SK-N-SH treated with all-trans-retinoic acid at 6 μM for 48 hours (cell line): ENCODE data around the gene PPP1R1A.

ENCODE experiments used
- ATAC-seq: fragments of 200-7000 bp; cut with Tn5 transposase; 3 replicates; pipeline ENCODE4 v1.9.1; 2020; ENCODE audit warnings: mild to moderate bottlenecking, moderate library complexity
- ARNTL ChIP-seq: fragments of 450-650 bp; formaldehyde crosslinking; IDR thresholded peaks from 2 replicates; pipeline ENCODE4 v1.5.0; 2020; ENCODE audit warnings: low read depth, mild to moderate bottlenecking, moderate library complexity, borderline replicate concordance
- BACH2 ChIP-seq: fragments of 250-450 bp; sonication (Bioruptor Pico); IDR thresholded peaks from 2 replicates; pipeline ENCODE4 v1.9.0; 2021; ENCODE audit warnings: mild to moderate bottlenecking, borderline replicate concordance
- CSDC2 ChIP-seq: fragments of 250-450 bp; sonication (Bioruptor Pico); IDR thresholded peaks from 2 replicates; pipeline ENCODE4 v1.5.0; 2020; ENCODE audit warnings: mild to moderate bottlenecking, moderate library complexity
- GLIS3 ChIP-seq: fragments of 250-450 bp; sonication (Bioruptor Pico); IDR thresholded peaks from 2 replicates; pipeline ENCODE4 v1.5.0; 2020; ENCODE audit warnings: mild to moderate bottlenecking, moderate library complexity
- ISL1 ChIP-seq: fragments of 250-450 bp; sonication (Bioruptor Pico); IDR thresholded peaks from 2 replicates; pipeline ENCODE4 v2.1.2; 2022; ENCODE audit warnings: mild to moderate bottlenecking, moderate library complexity
- OSR1 ChIP-seq: fragments of 250-450 bp; sonication (Bioruptor Pico); IDR thresholded peaks from 2 replicates; pipeline ENCODE4 v1.8.0; 2022; ENCODE audit warnings: moderate library complexity, mild to moderate bottlenecking, inconsistent platforms
- PPARA ChIP-seq: fragments of 250-450 bp; sonication (Bioruptor Pico); IDR thresholded peaks from 2 replicates; pipeline ENCODE4 v1.5.0; 2020; ENCODE audit warnings: mild to moderate bottlenecking, borderline replicate concordance
- RARB ChIP-seq: fragments of 250-450 bp; sonication (Bioruptor Pico); IDR thresholded peaks from 2 replicates; pipeline ENCODE4 v1.8.0; 2021; ENCODE audit warnings: mild to moderate bottlenecking, moderate library complexity
- SNAI2 ChIP-seq: fragments of 250-450 bp; sonication (Bioruptor Pico); IDR thresholded peaks from 2 replicates; pipeline ENCODE4 v1.5.0; 2020; ENCODE audit warnings: mild to moderate bottlenecking, moderate library complexity
- TCF4 ChIP-seq: fragments of 250-450 bp; sonication (Bioruptor Pico); IDR thresholded peaks from 2 replicates; pipeline ENCODE4 v1.8.0; 2021; ENCODE audit warnings: mild to moderate bottlenecking, moderate library complexity, borderline replicate concordance
- TOX ChIP-seq: fragments of 250-450 bp; sonication (Bioruptor Pico); IDR thresholded peaks from 2 replicates; pipeline ENCODE4 v1.8.0; 2021; ENCODE audit warnings: mild to moderate bottlenecking, moderate library complexity, borderline replicate concordance
- ZFP3 ChIP-seq: fragments of 250-450 bp; sonication (Bioruptor Pico); IDR thresholded peaks from 2 replicates; pipeline ENCODE4 v1.5.0; 2020; ENCODE audit warnings: mild to moderate bottlenecking, moderate library complexity
- ZNF565 ChIP-seq: fragments of 450-650 bp; formaldehyde crosslinking; conservative IDR thresholded peaks from 2 replicates; pipeline ENCODE4 v1.5.0; 2020; ENCODE audit warnings: low read depth, mild to moderate bottlenecking, moderate library complexity
- TF ChIP-seq, protein P1 (sequence below): fragments of 250-450 bp; sonication (Bioruptor Pico); IDR thresholded peaks from 2 replicates; pipeline ENCODE4 v1.5.1; 2021; ENCODE audit warnings: mild to moderate bottlenecking, moderate library complexity
- TF ChIP-seq, protein P2 (sequence below): fragments of 250-450 bp; sonication (Bioruptor Pico); IDR thresholded peaks from 2 replicates; pipeline ENCODE4 v1.5.0; 2020; ENCODE audit warnings: mild to moderate bottlenecking, moderate library complexity
- TF ChIP-seq, protein P3 (sequence below): fragments of 250-450 bp; sonication (Bioruptor Pico); IDR thresholded peaks from 2 replicates; pipeline ENCODE4 v1.5.1; 2020; ENCODE audit warnings: low read depth, mild to moderate bottlenecking, moderate library complexity
- TF ChIP-seq, protein P4 (sequence below): fragments of 250-450 bp; sonication (Bioruptor Pico); IDR thresholded peaks from 2 replicates; pipeline ENCODE4 v1.8.0; 2021; ENCODE audit warnings: low read depth, mild to moderate bottlenecking, moderate library complexity, borderline replicate concordance
- TF ChIP-seq, protein P5 (sequence below): fragments of 250-450 bp; sonication (Bioruptor Pico); IDR thresholded peaks from 2 replicates; pipeline ENCODE4 v1.8.0; 2020; ENCODE audit warnings: mild to moderate bottlenecking, moderate library complexity, borderline replicate concordance

PPP1R1A gene

GRCh38 chr12:54608769-54609168, 20.3 kb upstream of the PPP1R1A start:
- no peak for ATAC-seq
- TF ChIP-seq, protein P1, sequence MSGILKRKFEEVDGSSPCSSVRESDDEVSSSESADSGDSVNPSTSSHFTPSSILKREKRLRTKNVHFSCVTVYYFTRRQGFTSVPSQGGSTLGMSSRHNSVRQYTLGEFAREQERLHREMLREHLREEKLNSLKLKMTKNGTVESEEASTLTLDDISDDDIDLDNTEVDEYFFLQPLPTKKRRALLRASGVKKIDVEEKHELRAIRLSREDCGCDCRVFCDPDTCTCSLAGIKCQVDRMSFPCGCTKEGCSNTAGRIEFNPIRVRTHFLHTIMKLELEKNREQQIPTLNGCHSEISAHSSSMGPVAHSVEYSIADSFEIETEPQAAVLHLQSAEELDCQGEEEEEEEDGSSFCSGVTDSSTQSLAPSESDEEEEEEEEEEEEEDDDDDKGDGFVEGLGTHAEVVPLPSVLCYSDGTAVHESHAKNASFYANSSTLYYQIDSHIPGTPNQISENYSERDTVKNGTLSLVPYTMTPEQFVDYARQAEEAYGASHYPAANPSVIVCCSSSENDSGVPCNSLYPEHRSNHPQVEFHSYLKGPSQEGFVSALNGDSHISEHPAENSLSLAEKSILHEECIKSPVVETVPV (CRISPR knock-in tag) = no peak
- TF ChIP-seq TCF4 (CRISPR knock-in tag) = no peak
- TF ChIP-seq, protein P2, sequence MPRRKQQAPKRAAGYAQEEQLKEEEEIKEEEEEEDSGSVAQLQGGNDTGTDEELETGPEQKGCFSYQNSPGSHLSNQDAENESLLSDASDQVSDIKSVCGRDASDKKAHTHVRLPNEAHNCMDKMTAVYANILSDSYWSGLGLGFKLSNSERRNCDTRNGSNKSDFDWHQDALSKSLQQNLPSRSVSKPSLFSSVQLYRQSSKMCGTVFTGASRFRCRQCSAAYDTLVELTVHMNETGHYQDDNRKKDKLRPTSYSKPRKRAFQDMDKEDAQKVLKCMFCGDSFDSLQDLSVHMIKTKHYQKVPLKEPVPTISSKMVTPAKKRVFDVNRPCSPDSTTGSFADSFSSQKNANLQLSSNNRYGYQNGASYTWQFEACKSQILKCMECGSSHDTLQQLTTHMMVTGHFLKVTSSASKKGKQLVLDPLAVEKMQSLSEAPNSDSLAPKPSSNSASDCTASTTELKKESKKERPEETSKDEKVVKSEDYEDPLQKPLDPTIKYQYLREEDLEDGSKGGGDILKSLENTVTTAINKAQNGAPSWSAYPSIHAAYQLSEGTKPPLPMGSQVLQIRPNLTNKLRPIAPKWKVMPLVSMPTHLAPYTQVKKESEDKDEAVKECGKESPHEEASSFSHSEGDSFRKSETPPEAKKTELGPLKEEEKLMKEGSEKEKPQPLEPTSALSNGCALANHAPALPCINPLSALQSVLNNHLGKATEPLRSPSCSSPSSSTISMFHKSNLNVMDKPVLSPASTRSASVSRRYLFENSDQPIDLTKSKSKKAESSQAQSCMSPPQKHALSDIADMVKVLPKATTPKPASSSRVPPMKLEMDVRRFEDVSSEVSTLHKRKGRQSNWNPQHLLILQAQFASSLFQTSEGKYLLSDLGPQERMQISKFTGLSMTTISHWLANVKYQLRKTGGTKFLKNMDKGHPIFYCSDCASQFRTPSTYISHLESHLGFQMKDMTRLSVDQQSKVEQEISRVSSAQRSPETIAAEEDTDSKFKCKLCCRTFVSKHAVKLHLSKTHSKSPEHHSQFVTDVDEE = no peak
- TF ChIP-seq, protein P3, sequence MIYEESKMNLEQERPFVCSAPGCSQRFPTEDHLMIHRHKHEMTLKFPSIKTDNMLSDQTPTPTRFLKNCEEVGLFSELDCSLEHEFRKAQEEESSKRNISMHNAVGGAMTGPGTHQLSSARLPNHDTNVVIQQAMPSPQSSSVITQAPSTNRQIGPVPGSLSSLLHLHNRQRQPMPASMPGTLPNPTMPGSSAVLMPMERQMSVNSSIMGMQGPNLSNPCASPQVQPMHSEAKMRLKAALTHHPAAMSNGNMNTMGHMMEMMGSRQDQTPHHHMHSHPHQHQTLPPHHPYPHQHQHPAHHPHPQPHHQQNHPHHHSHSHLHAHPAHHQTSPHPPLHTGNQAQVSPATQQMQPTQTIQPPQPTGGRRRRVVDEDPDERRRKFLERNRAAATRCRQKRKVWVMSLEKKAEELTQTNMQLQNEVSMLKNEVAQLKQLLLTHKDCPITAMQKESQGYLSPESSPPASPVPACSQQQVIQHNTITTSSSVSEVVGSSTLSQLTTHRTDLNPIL (CRISPR knock-in tag) = no peak
- TF ChIP-seq ARNTL (CRISPR knock-in tag) = no peak
- no peak for TF ChIP-seq ZNF565
- TF ChIP-seq, protein P4, sequence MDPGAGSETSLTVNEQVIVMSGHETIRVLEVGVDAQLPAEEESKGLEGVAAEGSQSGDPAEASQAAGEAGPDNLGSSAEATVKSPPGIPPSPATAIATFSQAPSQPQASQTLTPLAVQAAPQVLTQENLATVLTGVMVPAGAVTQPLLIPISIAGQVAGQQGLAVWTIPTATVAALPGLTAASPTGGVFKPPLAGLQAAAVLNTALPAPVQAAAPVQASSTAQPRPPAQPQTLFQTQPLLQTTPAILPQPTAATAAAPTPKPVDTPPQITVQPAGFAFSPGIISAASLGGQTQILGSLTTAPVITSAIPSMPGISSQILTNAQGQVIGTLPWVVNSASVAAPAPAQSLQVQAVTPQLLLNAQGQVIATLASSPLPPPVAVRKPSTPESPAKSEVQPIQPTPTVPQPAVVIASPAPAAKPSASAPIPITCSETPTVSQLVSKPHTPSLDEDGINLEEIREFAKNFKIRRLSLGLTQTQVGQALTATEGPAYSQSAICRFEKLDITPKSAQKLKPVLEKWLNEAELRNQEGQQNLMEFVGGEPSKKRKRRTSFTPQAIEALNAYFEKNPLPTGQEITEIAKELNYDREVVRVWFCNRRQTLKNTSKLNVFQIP (CRISPR knock-in tag) = no peak
- no peak for TF ChIP-seq ZFP3
- no peak for TF ChIP-seq CSDC2
- TF ChIP-seq RARB (CRISPR knock-in tag) = no peak

- no peak for ATAC-seq
- TF ChIP-seq ISL1 (CRISPR knock-in tag) (no peak), ZNF565 (no peak), GLIS3 (CRISPR knock-in tag) (no peak), BACH2 (no peak), ARNTL (CRISPR knock-in tag) (no peak), CSDC2 (no peak), TOX (CRISPR knock-in tag) (no peak), OSR1 (CRISPR knock-in tag) (no peak), RARB (CRISPR knock-in tag) (no peak)
- TF ChIP-seq, protein P1 (CRISPR knock-in tag) = no peak
- TF ChIP-seq, protein P5, sequence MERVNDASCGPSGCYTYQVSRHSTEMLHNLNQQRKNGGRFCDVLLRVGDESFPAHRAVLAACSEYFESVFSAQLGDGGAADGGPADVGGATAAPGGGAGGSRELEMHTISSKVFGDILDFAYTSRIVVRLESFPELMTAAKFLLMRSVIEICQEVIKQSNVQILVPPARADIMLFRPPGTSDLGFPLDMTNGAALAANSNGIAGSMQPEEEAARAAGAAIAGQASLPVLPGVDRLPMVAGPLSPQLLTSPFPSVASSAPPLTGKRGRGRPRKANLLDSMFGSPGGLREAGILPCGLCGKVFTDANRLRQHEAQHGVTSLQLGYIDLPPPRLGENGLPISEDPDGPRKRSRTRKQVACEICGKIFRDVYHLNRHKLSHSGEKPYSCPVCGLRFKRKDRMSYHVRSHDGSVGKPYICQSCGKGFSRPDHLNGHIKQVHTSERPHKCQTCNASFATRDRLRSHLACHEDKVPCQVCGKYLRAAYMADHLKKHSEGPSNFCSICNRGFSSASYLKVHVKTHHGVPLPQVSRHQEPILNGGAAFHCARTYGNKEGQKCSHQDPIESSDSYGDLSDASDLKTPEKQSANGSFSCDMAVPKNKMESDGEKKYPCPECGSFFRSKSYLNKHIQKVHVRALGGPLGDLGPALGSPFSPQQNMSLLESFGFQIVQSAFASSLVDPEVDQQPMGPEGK (CRISPR knock-in tag) = no peak
- TF ChIP-seq, protein P4 (CRISPR knock-in tag) = no peak
- TF ChIP-seq, all 23 proteins: peak for 0
Observed at GRCh38 chr12:54608156-54608555, 19.7 kb upstream of the PPP1R1A start.

DNA sequence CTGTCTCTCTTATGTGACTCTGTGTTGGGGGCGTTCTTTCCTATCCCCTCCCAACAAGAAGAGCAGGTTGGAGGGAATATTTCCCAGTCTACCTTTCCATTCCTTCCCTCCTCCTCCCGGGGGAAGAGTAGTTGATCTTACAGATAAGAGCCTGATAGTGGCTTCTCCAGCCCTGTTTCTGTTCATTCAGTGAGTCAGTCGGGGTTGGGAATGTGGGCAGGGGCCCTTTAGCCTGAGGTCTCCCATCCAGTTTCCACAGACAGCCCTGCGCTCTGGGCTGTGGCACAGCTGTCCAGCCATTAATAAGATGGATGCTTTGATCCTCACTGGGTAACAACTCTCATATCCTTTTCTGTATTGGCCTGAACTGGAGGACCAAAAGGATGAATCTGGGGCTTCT, 18.1 kb upstream of the PPP1R1A start:
- TF ChIP-seq, protein P4 (CRISPR knock-in tag) = no peak
- TF ChIP-seq BACH2 (no peak), OSR1 (CRISPR knock-in tag) (no peak), ARNTL (CRISPR knock-in tag) (no peak), PPARA (CRISPR knock-in tag) (no peak), SNAI2 (CRISPR knock-in tag) (no peak), GLIS3 (CRISPR knock-in tag) (no peak)
- TF ChIP-seq, protein P5 (CRISPR knock-in tag) = no peak
- no peak for ATAC-seq
